Fibroblast of skin of left biceps (primary cell): ENCODE measurements around the gene MRTO4.
"Not testable (repeated sequence)": the region's sequence is repeated elsewhere in the genome, so short reads cannot be mapped to it uniquely, and the experiment has no call there.

Experiments used
- DNase-seq, 2 experiments: peaks; one replicate each; pipeline ENCODE4 v3.0.0-alpha.2; 2013; ENCODE audit warnings: low read depth in 2 of 2

Gene MRTO4

DNA sequence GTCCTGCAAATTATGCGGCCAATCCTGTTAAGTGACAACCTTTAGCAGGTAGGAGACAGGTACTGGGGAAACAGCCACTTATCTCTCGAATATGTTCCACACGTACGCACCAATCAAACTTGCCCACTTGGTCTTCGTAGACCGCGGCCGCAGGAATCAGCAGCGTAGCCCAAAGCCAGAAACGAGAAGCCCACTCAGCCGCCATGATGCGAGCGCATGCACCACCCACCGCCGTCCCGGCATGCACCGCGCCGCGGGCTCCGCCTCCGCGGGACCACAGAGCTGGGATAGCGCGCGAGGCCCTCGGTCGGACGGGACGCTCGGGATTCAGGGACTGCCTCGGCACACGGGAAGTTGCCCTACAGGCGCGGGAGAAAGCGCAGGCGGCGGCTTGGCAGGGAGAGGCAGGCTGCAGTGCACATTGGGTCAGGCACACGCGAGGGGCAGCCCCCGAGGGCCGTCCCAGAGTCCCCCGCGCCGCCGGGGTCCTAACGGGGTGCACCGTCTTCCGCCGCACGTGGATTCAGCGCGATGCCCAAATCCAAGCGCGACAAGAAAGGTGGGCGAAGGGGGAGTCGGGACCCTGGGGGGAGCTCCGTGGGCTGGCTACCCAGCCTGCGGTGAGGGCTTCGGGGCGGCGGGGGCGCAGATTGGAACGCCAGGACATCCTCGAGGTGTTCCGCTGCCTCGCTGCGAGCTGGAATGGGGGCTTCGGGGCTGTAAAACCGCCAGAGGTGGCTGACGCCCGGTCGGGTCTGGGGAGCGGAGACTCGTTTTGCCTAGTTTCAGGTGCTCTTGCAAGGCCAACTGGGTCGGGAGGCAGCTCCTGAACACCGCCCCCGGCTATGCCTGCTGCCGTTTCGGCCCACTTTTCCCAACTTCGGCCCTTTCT, at the start of gene MRTO4, which contains the start of gene EMC1:
Gene MRTO4, plus strand, starts transcription at position 501 of the 892 bp plus-strand sequence. Its CDS starts 31 bp downstream, at position 532.
Gene EMC1, minus strand, starts transcription at position 220 of the 892 bp plus-strand sequence. Its CDS starts 15 bp downstream, at position 205.
- peak; percentile 46 to 51 for DNase-seq

- DNase-seq = no peak
Measured at GRCh38 chr1:19202396-19202795, 49.2 kb upstream of the MRTO4 start.

GRCh38 chr1:19203440-19203839, 48.2 kb upstream of the MRTO4 start:
- DNase-seq = no peak

DNA sequence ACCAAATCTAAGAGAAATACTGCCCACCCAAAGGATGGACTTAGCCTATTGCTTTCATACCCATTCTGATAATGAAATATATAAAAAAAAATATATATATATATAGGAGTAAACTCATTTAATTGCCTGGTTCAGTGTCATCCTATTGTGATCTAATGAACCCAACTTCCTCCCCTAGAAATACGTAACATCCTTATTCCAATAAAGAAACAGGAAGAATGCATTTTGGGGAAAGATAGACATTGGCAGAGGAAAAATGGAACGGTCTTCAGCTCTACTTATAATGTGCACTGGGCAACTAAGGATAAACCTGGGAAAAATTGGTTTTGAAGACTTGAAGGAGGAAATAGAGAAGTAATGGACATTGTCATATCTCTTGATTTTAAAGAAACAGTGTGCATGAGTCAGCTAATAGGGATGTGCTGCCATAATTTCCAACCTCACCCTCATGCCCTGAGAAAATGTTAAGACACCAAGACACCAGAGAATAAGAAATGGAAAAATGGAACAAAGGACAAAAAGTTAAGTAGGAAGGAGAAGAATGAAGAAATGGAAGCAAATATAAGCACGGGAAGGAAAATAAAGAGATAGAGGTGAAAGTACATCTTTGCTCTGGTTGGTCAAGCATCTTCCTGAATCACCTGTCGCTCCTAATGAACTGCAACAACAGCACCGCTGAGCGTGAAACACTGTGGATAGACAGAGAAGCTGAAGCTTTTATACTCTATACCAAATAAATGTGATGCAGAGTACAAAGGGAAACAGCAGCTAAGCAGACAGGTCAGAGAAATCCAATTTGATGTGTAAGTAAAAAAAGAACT, 46.9 kb upstream of the MRTO4 start:
- no peak for DNase-seq

- DNase-seq = no peak
Measured at GRCh38 chr1:19205403-19205802, 46.2 kb upstream of the MRTO4 start.

- DNase-seq = no peak
Measured at GRCh38 chr1:19205845-19206244, 45.8 kb upstream of the MRTO4 start.

DNA sequence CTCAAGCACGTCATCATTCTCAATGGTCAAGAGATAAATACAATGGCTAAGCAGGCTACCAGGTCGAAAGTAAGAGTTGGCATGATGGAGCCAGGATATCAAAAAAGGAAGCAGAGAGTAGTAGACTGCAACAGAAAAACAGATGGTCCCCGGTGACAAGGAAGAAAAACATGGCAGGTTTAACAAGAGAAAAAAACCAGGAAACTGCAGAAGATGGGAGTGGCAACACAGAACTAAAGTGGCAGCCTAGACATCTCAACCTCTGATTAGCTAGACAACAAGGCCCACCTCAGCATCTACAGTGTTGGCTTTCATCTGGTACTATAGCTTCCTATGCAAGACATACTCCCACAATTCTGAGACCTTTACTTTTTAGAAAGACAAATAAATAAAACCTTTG, 44.7 kb upstream of the MRTO4 start:
- no peak for DNase-seq

- DNase-seq = no peak
Measured at GRCh38 chr1:19208710-19209438, 42.7 kb upstream of the MRTO4 start.

GRCh38 chr1:19209439-19209989, 42.1 kb upstream of the MRTO4 start:
- DNase-seq = no peak

- DNase-seq = peak; percentile 73 to 80
Measured at GRCh38 chr1:19209990-19210771, 41.4 kb upstream of the MRTO4 start, which contains the start of gene UBR4. Gene UBR4, minus strand, starts transcription at chr1:19210266. Its CDS starts 18 bp downstream, at chr1:19210248.

- DNase-seq = no peak
Measured at GRCh38 chr1:19210772-19211549, 40.6 kb upstream of the MRTO4 start.

GRCh38 chr1:19212167-19212566, 39.4 kb upstream of the MRTO4 start:
- no peak for DNase-seq

- DNase-seq = no peak
Measured at GRCh38 chr1:19213580-19213979, 38.0 kb upstream of the MRTO4 start.

- not testable (repeated sequence) for DNase-seq
Measured at GRCh38 chr1:19216585-19216984, 35.0 kb upstream of the MRTO4 start.

- no peak for DNase-seq
Measured at GRCh38 chr1:19219451-19219850, 32.2 kb upstream of the MRTO4 start.

- no peak for DNase-seq
Measured at GRCh38 chr1:19220080-19220846, 31.3 kb upstream of the MRTO4 start.

DNA sequence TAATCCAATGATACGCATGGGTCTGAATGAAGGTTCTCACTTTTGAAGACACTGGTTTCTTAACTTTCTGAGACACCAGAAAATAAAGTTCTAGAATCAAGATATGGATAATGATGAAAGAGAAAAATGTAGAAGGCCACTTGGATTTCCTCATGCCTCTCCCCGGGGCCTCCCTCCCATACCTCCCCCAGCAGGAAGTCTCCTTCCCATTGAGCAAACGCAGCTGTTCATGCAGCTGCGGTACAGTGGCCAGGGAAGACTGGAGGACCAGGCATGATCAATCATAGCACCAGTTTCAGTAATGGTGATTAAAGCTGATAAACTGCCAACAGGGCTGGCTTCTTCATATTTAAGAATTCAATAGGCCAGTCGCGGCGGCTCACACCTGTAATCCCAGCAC, 30.6 kb upstream of the MRTO4 start:
- no peak for DNase-seq

DNA sequence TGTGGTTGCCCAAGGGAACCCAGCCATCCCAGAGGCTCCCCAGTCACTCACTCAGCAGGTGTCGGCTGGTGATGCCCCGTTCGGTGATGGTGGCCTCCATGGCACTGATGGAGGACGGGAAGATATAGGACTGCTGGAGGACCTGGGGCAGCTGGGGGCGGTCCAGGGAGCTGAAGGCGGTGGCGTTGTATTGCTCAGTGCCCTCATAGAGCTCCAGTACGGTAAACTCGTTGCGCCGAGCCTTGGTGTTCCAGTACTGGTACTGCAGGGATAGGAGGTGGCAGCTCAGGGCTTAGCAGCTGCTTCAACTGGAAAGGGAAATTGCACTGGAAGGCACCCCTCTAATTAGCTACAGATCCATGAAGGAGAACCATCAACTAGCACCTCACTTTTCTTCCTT, 29.0 kb upstream of the MRTO4 start:
- no peak for DNase-seq
